NCI-H1436 treated with DMSO at 0.1 percent for 48 hours (cell line): ENCODE results near the gene ARHGEF26.
A peak's percentile ranks its signal among the peaks of the same experiment; 100 is the strongest.
"Not testable (repeated sequence)": the region's sequence is repeated elsewhere in the genome, so short reads cannot be mapped to it uniquely, and the experiment has no call there.

Experiments used
- DNase-seq: peaks from one replicate; lab custom pipeline; 2025; lab: John Stamatoyannopoulos, UW

Gene ARHGEF26, protein sequence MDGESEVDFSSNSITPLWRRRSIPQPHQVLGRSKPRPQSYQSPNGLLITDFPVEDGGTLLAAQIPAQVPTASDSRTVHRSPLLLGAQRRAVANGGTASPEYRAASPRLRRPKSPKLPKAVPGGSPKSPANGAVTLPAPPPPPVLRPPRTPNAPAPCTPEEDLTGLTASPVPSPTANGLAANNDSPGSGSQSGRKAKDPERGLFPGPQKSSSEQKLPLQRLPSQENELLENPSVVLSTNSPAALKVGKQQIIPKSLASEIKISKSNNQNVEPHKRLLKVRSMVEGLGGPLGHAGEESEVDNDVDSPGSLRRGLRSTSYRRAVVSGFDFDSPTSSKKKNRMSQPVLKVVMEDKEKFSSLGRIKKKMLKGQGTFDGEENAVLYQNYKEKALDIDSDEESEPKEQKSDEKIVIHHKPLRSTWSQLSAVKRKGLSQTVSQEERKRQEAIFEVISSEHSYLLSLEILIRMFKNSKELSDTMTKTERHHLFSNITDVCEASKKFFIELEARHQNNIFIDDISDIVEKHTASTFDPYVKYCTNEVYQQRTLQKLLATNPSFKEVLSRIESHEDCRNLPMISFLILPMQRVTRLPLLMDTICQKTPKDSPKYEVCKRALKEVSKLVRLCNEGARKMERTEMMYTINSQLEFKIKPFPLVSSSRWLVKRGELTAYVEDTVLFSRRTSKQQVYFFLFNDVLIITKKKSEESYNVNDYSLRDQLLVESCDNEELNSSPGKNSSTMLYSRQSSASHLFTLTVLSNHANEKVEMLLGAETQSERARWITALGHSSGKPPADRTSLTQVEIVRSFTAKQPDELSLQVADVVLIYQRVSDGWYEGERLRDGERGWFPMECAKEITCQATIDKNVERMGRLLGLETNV

DNA sequence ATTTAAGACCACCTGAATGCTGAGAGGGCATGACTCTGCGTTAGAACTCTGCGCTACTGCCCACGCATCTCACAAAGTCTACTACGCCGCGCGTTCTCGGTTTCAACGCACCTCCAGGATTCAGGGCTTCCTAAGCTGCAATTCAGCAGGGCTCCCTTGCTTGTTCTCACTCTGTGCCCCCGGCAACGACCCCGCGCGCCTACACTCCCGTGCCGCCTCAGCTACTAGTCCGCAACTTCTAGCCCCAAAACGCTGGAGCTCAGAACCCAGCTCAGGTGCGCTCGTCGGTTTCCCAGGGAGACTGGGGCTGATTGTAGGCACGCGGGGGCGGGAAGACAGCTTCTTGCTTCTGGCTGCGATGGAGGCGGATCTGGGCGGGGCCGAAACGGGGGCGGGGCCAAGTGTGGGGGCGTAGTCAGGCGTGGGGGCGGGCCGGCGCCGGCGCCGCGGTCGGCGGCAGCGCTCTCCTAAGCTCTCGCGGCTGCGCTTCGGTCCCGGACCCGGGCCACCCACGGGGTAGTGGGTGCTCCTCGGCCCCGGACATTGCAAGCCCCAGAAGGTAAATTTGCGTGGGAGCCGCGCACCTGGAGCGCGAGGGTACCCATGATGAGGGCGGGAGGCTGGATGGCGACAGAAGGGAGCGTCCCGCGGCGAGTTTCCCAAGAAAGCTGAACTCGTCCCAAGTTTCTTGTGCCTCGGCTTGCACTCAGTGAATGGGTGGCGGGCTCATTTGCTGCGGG is at the start of gene ARHGEF26:
Gene ARHGEF26, plus strand, starts transcription at position 430 of the 740 bp plus-strand sequence. CDS start 603 bp downstream, outside the sequence.
- peak; percentile 56 for DNase-seq

DNA sequence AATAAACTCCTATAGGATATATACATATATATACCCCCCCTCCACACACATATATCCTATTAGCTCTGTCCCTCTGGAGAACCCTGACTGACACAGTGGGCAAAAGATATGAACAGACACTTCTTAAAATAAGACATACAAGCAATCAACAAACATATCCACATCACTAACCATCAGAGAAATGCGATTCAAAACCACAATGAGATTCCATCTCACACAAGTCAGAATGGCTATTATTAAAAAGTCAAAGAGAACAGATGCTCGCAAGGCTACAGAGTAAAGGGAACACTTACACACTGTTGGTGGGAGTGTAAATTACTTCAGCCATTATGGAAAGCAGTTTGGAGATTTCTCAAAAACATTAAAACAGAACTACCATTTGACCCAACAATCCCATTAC is 46.2 kb upstream of the ARHGEF26 start:
- no peak for DNase-seq

DNA sequence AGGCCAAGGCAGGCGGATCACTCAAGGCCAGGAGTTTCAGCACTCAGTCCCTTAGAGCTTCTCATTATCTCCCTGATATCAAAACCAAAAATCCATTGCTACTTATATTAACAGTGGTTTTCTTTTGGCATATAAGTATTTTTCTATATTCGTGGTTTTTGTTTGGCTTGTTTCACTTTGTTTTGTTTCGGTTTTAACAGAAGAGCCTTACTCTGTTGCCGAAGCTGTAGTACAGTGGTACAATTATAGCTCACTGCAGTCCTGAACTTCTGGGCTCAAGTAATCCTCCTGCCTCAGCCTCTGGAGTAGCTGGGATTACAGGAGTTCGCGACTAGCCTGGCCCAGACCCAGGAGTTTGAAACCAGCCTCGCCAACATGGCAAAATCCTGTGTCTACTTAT is 42.5 kb upstream of the ARHGEF26 start:
- DNase-seq, result no peak

DNA sequence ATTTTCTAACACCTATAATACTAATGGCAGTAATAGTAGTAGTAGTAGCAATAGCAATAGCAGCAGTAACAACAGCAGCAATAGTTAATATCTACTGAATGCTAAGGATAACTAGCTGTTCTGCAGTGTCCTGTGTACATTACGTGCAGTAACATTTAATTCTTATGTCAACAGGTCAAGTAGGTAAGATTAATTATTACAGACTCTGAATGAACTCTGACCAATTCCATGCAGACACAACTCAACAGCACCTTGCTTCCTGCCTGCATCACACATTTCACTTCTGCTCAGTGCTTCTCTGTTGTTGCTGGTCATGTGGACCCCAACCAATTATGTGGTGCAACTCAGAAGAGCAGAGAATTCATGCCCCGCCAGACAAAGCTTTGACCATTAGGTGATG is 39.9 kb upstream of the ARHGEF26 start:
- no peak for DNase-seq

DNA sequence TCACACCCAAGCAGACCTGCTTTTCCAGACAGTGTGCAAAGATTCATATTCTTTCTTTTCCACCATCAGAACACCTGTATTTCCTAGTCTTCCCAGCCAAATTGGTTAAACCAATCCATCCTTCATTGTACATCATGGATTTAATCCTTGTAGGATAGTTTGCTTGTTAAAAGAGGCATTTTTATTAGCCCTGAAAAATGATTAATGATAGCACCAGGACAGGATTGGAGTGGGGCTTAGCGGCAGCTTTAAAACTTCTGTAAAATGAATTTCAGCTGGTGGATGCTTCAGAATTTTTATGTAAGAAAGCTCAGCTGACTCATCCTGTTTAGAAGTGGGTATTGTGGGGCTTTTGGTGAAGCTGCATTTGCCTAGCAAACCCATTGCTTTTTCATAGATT is 36.1 kb upstream of the ARHGEF26 start:
- DNase-seq, result no peak

DNA sequence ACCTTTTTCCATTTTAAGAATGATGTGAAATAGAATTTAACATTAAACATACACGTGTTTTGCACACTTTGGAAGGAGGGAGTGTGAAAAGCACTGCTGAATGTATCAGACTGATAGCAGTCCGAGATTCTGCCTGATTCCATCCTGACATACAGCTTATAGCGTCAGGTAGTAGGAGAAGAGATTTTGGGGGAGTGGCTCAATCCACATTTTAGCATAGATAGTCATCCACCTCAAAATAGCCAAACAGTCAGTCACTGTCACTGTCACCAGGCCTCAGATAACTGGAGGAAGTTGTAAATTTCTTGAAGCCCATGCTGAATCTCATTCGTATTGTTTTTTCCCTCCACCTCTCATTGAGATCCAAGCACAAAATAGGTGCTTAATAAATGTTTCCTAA is 35.4 kb upstream of the ARHGEF26 start:
- no peak for DNase-seq

DNA sequence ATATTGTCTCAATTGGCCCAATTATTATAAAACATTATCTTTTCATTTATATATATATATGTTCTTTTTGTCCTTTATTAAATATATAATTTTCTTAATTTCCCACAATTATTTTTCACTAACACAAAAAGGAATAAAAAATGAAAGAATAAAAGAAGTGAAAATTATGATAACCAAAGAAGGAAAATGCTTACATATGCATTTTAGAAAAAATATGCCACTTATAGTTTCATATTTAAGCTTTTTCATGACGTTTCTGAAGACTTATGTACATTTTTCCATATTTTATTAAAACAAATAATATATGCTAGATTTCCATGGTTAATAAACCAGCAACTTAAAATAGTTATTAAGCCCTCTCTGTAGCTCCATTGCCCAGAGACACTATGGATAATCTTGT is 34.9 kb upstream of the ARHGEF26 start:
- DNase-seq, result no peak

DNA sequence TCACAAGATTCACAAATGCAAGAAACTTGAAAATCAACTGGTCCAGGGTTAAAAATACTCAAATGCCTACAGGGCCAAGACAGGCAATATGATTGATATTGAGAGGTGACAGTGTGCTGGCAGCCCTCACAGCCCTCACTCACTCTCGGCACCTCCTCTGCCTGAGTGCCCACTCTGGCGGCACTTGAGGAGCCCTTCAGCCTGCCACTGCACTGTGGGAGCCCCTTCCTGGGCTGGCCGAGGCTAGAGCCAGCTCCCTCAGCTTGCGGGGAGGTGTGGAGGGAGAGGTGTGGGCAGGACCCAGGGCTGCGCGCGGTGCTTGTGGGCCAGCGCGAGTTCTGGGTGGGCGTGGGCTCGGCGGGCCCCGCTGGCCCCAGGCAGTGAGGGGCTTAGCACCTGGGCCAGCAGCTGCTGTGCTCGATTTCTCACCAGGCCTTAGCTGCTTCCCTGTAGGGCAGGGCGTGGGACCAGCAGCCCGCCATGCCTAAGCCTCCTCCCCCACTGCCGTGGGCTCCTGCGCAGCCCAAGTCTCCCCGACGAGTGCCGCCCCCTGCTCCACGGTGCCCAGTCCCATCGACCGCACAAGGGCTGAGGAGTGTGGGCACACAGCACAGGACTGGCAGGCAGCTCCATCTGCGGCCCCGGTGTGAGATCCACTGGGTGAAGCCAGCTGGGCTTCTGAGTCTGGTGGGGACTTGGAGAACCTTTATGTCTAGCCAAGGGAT is 33.3 kb upstream of the ARHGEF26 start:
- not testable (repeated sequence) for DNase-seq

DNA sequence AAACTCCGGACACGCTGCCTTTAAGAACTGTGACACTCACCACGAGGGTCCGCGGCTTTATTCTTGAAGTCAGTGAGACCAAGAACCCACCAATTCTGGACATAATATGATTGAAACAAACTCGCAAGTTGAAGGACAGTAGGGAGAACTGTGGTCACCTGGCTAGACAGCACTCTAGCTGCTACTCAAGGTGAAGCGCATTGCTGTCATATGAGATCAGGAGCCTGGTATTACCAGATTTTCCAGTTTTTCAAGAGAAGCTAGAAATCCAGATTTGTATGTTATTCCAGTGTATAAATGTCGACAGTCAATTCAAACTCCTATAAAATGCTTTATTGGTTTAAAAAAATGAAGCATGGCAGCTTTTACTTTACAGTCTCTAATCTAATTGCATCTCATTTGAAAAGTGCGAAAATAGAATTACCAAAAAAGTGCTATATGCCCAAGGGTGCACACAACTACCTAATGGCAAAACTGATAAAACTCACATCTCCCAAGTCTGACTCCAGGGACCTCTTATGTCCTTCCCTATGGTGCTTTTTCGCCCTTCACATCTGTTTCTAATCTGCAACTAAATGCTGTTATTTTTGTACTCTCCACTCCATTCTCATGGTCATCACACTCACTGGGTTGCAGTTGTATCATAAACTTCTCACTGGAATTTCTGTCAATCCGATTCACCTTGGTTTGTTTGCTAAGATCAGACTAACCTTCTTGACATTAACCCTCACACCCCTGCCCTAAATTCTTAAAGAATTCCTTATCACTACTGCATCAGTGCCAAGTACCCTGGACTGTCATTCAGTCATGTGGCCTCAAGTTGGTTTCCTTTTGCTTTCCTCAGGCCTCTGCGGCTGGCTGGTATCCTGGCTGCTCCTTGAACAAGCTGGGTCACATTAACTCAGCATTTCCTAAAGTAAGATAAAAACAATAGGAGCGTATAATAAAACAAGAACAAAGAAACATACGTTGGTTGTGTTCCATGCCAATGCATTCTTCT is 31.5 kb upstream of the ARHGEF26 start:
- DNase-seq, result no peak

DNA sequence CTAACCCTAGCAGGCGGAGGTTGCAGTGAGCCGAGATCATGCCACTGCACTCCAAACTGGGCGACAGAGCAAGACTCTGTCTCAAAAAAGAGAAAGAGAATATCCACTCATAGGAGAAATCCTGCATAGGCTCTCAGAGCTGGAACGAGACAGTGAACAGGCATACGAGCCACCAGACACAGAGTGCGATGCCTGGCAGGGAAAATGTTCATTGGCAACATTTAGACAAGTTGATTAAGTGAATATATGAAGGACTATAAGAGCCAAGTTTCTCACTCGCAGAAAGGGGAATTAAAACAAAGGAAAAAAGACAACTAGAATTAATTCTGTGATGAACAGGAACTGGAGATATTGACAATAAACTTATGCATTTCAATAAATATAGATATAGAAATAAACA is 27.1 kb upstream of the ARHGEF26 start:
- DNase-seq, result no peak

DNA sequence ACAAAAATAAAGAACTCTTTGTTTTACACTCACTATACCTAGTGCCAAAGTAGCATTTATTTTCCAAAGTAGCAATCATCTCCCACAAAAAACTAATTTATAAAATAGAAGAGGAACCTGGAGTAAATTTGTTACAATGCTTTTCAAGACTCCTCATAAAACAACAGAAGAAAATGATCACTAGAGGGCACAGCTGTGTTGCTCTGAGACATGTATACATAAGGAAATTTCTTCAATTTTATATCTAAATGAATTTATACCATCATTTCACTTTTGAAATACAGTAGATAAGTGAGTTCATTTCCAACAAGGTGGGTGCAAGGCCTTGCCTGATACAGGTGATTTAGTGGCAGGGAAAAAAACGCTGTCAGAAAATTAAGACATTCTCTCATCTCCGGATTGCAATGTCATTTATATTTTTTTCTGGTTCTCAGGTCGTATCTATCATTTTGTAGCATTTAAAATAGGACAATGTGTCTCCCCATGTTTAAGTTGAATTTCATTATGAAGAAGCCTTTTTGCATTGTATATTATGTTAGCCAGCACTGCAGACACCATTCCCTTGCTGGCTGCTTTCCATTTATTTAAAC is 25.3 kb upstream of the ARHGEF26 start:
- DNase-seq, result no peak

DNA sequence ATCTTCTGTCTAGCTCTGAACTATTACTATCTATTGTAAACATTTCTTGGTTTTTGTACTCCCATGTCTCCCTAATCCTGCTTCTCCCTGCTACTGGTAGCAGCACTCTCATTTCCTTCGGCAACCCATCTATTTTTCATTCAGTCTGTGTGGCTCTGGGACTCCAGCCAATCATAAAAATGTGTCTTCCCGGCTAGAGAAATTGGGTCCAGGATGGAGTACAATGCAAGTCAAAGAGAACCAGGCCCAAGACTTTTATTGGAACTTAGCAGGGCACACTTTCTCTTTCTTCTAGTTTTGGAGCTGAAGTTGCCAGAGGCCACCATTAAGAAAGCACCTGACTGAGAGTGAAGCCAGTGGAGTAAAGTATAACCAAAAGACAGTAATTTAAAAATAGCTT is 22.8 kb upstream of the ARHGEF26 start:
- DNase-seq, result no peak

DNA sequence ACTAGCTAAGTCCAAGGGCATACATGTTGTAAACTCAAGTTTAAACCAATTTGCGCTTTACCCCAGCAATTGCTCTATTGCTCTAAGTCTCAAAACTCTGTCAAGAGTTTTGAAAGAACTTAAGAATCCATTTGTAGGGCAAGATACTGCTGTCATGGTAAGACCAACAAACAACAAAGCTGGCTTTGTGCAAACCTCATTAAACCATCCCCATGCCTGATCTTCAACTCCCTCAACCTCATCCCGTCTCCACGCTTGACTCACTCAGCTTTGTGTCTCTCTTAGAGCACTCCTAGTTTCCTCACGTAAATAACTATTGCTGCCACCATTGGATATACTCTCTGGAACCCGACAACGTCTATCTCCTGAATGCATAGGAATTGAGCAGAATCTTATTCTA is 20.6 kb upstream of the ARHGEF26 start:
- DNase-seq, result no peak

DNA sequence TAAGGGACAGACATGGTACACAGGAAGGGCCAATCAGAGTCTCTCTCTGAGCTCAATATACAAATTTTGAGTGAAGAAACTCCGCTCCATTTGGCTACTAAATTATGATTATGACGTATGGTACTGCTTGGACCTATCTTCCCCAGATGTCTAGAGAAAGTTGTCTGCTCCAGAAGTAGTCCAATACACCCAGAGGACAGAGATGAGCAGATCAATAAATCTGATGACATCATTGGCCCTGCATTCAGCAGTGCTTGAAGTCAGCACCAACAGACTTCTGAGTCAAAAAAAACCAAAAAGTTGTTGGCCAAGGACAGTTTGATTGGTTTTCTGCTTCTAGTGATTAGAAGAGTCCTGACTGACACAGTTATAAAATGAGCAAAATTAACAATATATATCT is 19.9 kb upstream of the ARHGEF26 start:
- no peak for DNase-seq

DNA sequence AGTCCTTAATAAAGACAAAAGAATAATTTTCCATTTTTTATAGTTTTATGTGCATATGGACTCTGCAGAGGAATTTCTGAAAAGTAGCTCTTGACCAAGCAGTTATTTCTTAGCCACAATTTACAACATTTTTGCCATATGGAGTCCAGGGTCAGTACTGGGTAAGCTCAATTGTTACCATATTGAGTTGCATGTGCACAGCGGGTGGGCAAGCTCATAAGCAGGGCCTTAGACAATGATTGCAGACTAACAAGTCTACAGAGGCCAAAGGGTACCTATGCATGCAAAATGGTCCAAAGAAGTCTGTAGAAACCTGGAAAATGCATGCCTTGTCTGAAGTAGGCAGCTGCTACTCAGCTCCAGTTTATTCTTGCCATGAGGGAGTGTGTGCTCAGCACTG is 19.0 kb upstream of the ARHGEF26 start:
- no peak for DNase-seq

DNA sequence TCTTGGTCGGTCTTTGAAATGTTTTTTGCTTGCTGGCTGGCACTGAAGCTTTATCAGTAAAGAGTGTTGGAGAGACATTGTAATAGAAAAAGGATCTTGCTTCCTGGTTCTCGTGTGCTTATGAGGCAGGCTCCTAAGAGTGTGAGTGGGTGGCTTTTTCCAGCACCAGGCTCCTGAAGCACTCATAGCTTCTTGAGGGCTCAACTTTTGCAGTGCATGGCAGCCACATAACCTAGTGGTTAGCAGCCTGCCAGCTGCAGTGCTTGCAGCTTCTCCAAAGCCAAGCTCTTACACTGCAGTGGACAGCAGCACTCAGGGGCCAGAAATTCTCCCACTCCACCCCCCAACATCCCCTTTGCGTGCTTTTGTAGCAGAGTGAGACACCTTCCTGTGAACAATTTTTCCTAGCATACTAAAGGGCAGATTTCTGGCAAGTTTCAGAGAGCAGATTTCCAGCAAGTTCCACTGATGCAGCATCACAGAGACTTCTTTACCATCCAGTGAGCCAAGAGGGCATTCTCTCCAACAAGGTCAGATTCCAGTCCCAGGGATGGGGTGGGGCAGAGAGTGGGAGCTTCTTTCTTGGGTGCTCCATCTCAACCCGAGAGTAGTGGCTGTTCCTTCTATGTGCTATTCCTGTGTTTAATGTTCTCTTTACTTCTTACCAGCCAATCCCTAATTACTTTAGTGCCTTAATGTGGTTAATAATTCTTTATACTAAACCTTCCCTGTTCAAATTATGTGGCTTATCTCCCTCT is 15.8 kb upstream of the ARHGEF26 start:
- no peak for DNase-seq

DNA sequence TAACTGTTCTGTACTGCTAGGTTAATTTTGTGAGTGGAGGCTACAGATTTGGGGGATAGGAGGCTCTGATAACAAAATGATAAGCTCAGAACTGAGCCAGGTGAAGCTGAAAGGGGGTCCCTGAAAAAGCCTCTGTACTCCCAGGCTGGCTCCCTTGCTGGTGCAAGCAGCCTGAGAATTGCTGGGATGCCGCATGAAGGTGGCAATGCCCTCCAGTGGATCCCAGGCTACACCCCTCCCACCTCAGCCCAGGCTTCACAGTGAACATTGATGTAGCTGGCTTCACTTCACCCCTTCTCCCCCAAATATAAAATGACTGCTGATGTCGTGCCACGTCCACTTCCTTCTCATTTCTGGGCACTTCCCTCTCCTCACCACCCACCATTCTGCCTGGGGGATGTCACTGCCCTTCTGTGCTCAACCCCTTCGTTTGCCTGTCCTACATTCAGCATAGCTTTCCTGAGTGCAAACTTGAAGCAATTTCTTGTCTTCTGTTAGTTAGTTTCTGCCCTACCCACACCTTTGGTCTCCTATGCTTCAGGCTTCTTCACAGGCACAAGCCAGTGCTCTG is 9.7 kb upstream of the ARHGEF26 start:
- no peak for DNase-seq

DNA sequence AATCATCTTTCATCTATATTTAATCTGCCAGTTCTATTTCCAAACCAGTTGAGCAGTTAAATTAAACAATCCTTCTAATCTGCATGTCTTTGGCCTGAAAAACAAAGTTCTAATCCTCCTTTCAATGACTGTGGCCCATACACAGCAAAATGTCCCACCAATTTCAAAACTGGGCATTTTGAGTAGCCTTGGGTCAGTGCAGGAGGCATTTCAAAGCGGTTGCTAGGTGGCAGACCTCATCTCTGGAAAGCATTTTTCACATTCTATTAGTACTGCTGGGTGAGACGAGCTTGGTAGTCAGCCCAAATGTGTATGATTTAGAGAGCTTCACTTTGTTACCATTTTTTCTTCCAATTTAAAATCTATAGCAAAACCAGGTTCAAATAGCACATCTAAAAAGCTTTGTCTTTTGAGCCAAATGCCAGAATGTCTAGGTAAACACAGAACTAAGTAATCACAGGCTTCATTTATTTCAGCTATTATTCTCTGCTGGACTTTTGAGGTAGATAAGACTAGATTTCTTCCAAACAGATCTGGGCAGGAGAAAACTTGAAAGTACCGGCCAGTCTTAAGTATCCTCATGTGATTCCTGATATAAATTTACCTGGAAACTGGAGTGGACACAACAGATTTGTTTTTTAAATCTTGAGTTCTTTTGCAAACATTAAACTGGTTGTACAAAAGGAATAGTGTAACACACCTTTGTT is 8.9 kb upstream of the ARHGEF26 start:
- no peak for DNase-seq
